Measurements from ENCODE around the gene CYLD. TPM values are rescaled to one million over a fixed set of nuclear protein-coding genes. Genes with fewer than 3 reads are reported as not detected.
A peak's percentile ranks its signal among the peaks of the same experiment; 100 is the strongest.

Gene CYLD
- total and polyA plus RNA-seq, 10 of the 15 experiments (the other 5 are each of a cell fraction or from before 2014, with no cell fraction given), result 19.2 to 106 (median 46.1) TPM

DNA sequence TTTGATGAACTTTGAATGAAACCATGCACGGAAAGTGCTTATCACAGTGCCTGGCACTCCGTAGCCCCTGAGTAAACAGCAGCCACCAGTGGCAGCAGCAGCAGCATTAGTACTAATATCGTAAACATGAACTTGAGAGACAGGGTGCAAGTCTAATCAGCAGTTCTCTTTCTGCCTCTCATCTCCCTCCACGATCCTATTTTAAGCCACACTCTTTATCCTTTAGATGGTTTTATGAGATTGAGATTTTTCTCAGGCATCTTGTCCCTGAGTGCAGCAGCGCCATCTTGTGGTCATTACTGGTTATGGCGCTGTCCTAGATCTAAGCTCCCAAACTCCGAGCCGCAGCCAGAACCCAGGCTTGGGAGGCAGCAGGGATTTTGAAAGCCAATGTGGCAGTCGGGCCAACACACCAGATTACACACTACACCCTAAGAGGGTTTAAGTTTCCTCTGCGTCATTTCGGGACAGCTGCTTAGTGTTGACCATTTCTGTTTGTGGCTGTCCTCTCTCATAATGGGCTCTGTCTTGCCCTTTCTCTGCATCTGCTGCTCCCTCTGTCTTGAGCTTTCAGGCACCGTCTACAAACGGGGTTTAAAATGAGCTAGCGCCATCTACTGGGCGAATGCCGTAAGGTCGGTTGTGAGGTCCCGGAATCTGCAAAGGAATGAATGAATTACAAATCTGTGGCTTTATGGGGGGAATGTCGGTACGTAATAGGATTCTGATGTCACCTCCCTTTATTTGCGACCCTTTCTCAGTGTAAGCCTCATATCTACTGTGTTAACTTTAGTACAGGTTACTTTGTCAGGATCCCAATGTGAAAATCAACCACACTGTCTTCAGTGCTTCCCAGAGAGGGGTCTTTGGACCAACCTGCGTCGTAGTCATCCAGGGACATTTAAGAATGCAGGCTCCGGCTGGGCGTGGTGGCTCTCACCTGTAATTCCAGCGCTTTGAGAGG, 64.5 kb downstream of the CYLD start (continued):
- TF ChIP-seq, protein P1, sequence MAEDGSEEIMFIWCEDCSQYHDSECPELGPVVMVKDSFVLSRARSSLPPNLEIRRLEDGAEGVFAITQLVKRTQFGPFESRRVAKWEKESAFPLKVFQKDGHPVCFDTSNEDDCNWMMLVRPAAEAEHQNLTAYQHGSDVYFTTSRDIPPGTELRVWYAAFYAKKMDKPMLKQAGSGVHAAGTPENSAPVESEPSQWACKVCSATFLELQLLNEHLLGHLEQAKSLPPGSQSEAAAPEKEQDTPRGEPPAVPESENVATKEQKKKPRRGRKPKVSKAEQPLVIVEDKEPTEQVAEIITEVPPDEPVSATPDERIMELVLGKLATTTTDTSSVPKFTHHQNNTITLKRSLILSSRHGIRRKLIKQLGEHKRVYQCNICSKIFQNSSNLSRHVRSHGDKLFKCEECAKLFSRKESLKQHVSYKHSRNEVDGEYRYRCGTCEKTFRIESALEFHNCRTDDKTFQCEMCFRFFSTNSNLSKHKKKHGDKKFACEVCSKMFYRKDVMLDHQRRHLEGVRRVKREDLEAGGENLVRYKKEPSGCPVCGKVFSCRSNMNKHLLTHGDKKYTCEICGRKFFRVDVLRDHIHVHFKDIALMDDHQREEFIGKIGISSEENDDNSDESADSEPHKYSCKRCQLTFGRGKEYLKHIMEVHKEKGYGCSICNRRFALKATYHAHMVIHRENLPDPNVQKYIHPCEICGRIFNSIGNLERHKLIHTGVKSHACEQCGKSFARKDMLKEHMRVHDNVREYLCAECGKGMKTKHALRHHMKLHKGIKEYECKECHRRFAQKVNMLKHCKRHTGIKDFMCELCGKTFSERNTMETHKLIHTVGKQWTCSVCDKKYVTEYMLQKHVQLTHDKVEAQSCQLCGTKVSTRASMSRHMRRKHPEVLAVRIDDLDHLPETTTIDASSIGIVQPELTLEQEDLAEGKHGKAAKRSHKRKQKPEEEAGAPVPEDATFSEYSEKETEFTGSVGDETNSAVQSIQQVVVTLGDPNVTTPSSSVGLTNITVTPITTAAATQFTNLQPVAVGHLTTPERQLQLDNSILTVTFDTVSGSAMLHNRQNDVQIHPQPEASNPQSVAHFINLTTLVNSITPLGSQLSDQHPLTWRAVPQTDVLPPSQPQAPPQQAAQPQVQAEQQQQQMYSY (CRISPR knock-in tag; IDR thresholded peaks at IDR 0.05), result no peak
- TF ChIP-seq RCOR1 (conservative IDR thresholded peaks at IDR 0.05; ENCODE audit: low read depth, low read length) (no peak), JUNB (IDR thresholded peaks at IDR 0.05) (peak; percentile 63), RUNX3 (IDR thresholded peaks at IDR 0.05; ENCODE audit: low read length) (peak; percentile 56), BCL11A (IDR thresholded peaks at IDR 0.05; ENCODE audit: low read depth, low read length) (no peak)
- TF ChIP-seq, protein P2, sequence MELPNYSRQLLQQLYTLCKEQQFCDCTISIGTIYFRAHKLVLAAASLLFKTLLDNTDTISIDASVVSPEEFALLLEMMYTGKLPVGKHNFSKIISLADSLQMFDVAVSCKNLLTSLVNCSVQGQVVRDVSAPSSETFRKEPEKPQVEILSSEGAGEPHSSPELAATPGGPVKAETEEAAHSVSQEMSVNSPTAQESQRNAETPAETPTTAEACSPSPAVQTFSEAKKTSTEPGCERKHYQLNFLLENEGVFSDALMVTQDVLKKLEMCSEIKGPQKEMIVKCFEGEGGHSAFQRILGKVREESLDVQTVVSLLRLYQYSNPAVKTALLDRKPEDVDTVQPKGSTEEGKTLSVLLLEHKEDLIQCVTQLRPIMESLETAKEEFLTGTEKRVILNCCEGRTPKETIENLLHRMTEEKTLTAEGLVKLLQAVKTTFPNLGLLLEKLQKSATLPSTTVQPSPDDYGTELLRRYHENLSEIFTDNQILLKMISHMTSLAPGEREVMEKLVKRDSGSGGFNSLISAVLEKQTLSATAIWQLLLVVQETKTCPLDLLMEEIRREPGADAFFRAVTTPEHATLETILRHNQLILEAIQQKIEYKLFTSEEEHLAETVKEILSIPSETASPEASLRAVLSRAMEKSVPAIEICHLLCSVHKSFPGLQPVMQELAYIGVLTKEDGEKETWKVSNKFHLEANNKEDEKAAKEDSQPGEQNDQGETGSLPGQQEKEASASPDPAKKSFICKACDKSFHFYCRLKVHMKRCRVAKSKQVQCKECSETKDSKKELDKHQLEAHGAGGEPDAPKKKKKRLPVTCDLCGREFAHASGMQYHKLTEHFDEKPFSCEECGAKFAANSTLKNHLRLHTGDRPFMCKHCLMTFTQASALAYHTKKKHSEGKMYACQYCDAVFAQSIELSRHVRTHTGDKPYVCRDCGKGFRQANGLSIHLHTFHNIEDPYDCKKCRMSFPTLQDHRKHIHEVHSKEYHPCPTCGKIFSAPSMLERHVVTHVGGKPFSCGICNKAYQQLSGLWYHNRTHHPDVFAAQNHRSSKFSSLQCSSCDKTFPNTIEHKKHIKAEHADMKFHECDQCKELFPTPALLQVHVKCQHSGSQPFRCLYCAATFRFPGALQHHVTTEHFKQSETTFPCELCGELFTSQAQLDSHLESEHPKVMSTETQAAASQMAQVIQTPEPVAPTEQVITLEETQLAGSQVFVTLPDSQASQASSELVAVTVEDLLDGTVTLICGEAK (IDR thresholded peaks at IDR 0.05; ENCODE audit: borderline replicate concordance), result no peak
- TF ChIP-seq, protein P3, sequence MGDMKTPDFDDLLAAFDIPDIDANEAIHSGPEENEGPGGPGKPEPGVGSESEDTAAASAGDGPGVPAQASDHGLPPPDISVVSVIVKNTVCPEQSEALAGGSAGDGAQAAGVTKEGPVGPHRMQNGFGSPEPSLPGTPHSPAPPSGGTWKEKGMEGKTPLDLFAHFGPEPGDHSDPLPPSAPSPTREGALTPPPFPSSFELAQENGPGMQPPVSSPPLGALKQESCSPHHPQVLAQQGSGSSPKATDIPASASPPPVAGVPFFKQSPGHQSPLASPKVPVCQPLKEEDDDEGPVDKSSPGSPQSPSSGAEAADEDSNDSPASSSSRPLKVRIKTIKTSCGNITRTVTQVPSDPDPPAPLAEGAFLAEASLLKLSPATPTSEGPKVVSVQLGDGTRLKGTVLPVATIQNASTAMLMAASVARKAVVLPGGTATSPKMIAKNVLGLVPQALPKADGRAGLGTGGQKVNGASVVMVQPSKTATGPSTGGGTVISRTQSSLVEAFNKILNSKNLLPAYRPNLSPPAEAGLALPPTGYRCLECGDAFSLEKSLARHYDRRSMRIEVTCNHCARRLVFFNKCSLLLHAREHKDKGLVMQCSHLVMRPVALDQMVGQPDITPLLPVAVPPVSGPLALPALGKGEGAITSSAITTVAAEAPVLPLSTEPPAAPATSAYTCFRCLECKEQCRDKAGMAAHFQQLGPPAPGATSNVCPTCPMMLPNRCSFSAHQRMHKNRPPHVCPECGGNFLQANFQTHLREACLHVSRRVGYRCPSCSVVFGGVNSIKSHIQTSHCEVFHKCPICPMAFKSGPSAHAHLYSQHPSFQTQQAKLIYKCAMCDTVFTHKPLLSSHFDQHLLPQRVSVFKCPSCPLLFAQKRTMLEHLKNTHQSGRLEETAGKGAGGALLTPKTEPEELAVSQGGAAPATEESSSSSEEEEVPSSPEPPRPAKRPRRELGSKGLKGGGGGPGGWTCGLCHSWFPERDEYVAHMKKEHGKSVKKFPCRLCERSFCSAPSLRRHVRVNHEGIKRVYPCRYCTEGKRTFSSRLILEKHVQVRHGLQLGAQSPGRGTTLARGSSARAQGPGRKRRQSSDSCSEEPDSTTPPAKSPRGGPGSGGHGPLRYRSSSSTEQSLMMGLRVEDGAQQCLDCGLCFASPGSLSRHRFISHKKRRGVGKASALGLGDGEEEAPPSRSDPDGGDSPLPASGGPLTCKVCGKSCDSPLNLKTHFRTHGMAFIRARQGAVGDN (IDR thresholded peaks at IDR 0.05), result 0 out of 2 replicates have a peak, but pooled peaks have one; percentile 18
